Activated T-helper 2 cell treated with anti-CD3 and anti-CD28 coated beads, Interferon-gamma antibody, Interleukin-2, Interleukin-4, amounts not matched to agents 10 μg/mL and 5 μg/mL and 100 μg/mL, durations not matched to agents 14 hours and 24 hours and 36 hours (primary cell): ENCODE measurements around the gene AMDHD2. TPM values are rescaled to one million over a fixed set of nuclear protein-coding genes. Genes with fewer than 3 reads are reported as not detected.

Experiments used
- DNase-seq: peaks from one replicate; pipeline ENCODE4 v3.0.0; 2021; ENCODE audit warnings: low spot score
- H3K27ac Mint-ChIP-seq: one replicate; pipeline ENCODE4 v1.8.0; 2021; ENCODE audit warnings: mixed read lengths
- H3K27me3 Mint-ChIP-seq: one replicate; pipeline ENCODE4 v1.8.0; 2021; ENCODE audit warnings: low read depth, mixed read lengths
- H3K36me3 Mint-ChIP-seq: one replicate; pipeline ENCODE4 v1.8.0; 2021; ENCODE audit warnings: low read depth, mixed read lengths
- H3K4me1 Mint-ChIP-seq: one replicate; pipeline ENCODE4 v1.8.0; 2021; ENCODE audit warnings: low read depth, mixed read lengths
- H3K4me3 Mint-ChIP-seq: one replicate; pipeline ENCODE4 v1.8.0; 2021; ENCODE audit warnings: low read depth, mild to moderate bottlenecking, moderate library complexity, mixed read lengths
- H3K9me3 Mint-ChIP-seq: one replicate; pipeline ENCODE4 v1.8.0; 2021; ENCODE audit warnings: mixed read lengths
- intact Hi-C: fragments of 100-400 bp; cut with micrococcal nuclease; formaldehyde crosslinking; loops from one replicate; pipeline ENCODE4 v1.15.1; 2023
- total RNA-seq: library from RNA; stranded (reverse); gene quantifications from 2 replicates; pipeline ENCODE4 v1.2.3, GENCODE V29; 2022

AMDHD2 gene
- total RNA-seq, 1 donor from 2014 or later, result 30.1 TPM

DNA sequence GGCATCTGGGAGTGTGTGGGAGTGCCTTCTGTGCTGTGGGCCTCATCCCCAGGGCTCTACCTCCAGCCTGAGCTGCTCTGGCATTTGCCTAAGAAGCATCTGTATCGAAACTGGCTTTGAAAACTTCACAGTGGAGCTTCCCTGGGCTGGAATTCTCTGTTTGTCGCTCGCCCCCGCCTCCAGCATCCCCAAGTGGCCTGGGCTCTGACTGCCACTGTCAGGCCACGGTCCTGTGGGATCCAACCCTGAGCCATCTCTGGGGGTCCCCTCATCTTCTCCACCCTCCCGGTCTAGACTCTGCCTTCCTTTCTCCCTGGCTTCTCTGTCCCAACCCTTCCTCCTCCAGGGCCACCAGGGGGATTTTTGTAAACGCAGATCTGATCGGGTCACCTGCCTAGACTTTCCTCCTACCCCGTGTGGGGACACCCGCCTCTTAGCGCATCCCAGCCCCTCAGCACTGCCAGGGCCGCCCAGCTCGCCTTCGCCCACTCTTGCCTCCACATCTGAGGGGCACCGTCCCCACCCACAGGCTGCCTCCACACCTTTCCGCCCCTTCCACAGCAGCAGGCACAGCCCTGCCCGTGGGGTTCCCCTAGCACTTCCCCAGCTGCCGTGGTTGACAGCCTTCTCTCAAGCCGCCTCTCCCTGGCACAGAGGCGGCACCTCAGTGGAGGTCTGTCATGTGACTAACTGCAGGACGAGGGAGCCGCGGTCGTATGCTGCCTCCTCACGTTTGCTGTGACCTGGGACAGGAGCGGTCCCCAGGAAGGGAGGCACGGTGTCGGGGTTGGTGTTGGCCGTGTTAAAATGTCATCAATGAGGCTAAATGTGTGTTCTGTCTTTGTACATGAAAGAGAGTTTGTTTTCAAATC lies 33.3 kb upstream of the AMDHD2 start:
- Mint-ChIP-seq H3K27me3 (no peaks in the 10 kb centered on the region), H3K4me3 (peak overlapping the region; percentile 31), H3K27ac (peak overlapping the region; percentile 36), H3K9me3 (no peaks in the 10 kb centered on the region), H3K4me1 (peaks cover 13% of the 10 kb centered on the region), H3K36me3 (no peaks in the 10 kb centered on the region)
- intact Hi-C loops, result no loop called here
- DNase-seq, result peak; percentile 51

GRCh38 chr16:2487517-2487842 lies 32.7 kb upstream of the AMDHD2 start:
- intact Hi-C loops, result no loop called here
- Mint-ChIP-seq H3K4me3 (peak overlapping the region; percentile 31), H3K27me3 (no peaks in the 10 kb centered on the region), H3K36me3 (no peaks in the 10 kb centered on the region), H3K4me1 (peaks cover 13% of the 10 kb centered on the region), H3K27ac (peak overlapping the region; percentile 36), H3K9me3 (no peaks in the 10 kb centered on the region)
- DNase-seq, result no peak

DNA sequence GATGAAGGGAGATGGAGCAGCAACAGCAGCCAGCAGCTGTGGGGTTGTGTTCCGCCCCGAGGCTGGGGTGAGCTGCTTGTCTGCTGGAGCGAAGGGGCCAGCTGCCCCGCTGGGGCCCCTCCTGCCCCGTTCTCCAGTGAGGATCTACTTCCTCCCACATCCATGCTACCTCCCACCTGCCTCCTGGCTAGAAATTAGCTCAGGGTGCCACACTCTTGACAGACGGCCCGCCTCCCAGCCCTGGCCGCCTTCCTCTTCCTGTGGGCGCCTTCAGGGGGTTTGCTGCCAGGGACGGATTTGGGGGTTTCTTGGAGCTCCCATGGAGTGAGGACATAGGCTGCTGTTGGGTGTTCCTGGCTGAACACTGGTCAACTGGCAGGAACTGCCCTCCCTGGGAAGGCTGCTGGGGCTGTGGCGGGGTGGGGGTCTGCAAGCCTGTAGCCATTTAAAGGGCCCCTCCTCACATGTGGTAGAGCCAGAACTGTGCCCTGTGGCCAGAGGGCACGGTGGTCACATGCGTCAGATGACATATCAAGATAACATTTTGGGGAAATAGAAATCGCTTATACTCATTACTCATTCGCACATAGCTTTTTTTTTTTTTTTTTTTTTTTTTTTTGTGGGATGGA lies 32.2 kb upstream of the AMDHD2 start:
- H3K27ac Mint-ChIP-seq, result no peak overlapping the region
- no peaks in the 10 kb centered on the region for H3K36me3 Mint-ChIP-seq
- no peak overlapping the region for H3K4me3 Mint-ChIP-seq
- H3K4me1 Mint-ChIP-seq, result peaks cover 13% of the 10 kb centered on the region
- no peaks in the 10 kb centered on the region for H3K9me3 Mint-ChIP-seq
- DNase-seq, result no peak
- H3K27me3 Mint-ChIP-seq, result no peaks in the 10 kb centered on the region
- intact Hi-C loops, result no loop called here

- H3K27ac Mint-ChIP-seq, result no peak overlapping the region
- no peaks in the 10 kb centered on the region for H3K27me3 Mint-ChIP-seq
- peaks cover 13% of the 10 kb centered on the region for H3K4me1 Mint-ChIP-seq
- intact Hi-C loops, result no loop called here
- H3K36me3 Mint-ChIP-seq, result no peaks in the 10 kb centered on the region
- no peaks in the 10 kb centered on the region for H3K9me3 Mint-ChIP-seq
- no peak for DNase-seq
- H3K4me3 Mint-ChIP-seq, result no peak overlapping the region
These were observed 30.6 kb upstream of the AMDHD2 start for GRCh38 chr16:2489581-2489980.

DNA sequence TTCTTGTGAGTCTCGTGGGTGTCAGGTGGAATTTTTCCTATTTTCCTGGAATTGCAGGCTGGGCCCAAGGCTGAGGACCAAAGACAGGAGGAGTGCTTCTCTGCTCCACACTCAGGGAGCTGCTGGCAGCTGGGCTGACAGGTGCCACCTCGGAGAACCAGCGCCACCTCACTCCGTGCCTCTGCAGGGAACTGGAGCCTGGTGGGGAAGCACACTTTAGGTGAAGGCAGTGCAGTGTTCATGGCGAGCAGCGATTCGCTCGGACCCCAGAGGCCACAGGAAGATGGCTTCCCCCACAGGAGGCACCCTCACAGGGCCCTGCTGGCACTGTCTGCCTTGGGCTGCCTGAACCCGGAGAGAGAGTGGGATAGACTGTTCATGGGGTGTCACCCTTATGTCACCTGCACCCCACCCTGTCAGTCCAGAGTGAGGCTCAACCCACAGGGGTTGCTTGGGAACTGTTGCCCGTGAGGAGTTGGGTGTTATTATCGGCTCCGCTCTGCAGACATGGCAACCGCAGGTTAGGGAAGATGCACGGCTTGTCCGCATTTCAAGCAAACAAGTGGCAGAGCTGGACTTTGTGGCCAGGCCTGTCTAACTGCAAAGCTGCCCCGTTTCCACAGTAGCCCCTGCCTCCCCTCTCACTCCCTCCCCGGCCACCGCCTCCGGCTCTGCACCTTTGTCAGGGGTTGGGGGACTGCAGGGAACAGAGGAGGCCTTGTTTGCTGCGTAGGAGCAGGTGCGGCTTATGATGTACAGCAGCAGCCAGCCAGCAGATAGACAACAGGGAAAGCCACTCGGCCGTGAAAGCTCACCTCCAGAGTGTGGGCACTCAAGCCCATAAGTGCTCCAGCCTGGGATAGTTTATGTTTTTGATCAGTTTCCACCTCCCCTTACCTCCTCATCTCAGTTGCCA lies 29.7 kb upstream of the AMDHD2 start:
- no peak overlapping the region for H3K4me3 Mint-ChIP-seq
- DNase-seq, result no peak
- H3K27me3 Mint-ChIP-seq, result no peaks in the 10 kb centered on the region
- H3K4me1 Mint-ChIP-seq, result peaks cover 13% of the 10 kb centered on the region
- H3K36me3 Mint-ChIP-seq, result no peaks in the 10 kb centered on the region
- no peaks in the 10 kb centered on the region for H3K9me3 Mint-ChIP-seq
- no peak overlapping the region for H3K27ac Mint-ChIP-seq
- intact Hi-C loops, result no loop called here

DNA sequence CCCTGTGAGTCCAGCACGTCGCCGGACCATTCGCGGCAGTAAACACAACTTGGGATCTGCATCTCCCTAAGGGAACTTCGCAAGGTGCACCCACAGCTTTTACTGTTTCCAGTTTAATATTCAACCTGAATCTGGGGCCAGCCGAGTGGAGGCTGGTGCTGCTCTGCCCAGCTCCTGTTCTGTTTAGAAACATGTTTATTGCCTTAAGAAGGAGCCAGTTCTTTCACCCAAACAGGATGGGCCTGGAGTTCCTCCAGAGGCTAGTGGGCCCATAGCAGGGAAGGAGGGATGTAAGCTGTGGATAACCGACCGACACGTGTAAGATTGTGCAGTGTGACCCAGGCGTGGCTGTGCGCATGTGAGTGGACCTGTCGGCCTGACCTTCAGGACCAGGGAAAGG lies 27.9 kb upstream of the AMDHD2 start:
- H3K27ac Mint-ChIP-seq, result no peak overlapping the region
- no peaks in the 10 kb centered on the region for H3K9me3 Mint-ChIP-seq
- DNase-seq, result no peak
- intact Hi-C loops, result no loop called here
- peaks cover 6% of the 10 kb centered on the region for H3K4me1 Mint-ChIP-seq
- H3K27me3 Mint-ChIP-seq, result no peaks in the 10 kb centered on the region
- H3K4me3 Mint-ChIP-seq, result no peak overlapping the region
- H3K36me3 Mint-ChIP-seq, result no peaks in the 10 kb centered on the region

GRCh38 chr16:2493605-2494004 lies 26.6 kb upstream of the AMDHD2 start:
- Mint-ChIP-seq H3K27me3 (no peaks in the 10 kb centered on the region), H3K4me1 (no peaks in the 10 kb centered on the region), H3K4me3 (no peak overlapping the region)

DNA sequence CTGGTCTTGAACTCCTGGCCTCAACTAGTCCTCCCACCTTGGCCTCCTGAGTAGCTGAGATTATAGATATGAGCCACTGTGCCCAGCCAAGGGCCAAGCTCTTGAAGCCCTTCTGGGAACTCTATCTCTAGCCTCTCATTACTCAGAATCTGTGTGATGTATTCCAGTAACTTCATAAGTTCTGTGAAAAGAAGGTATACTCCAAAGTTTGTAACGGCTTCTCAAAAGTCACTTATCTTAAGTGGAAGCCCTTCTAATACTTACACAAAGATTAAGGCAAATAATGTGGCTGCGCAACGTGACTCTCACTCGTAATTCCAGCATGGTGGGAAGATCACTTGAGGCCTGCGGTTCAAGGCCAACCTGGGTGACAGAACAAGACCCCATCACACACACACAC lies 25.6 kb upstream of the AMDHD2 start:
- Mint-ChIP-seq H3K4me3 (no peak overlapping the region), H3K27me3 (no peaks in the 10 kb centered on the region), H3K9me3 (no peaks in the 10 kb centered on the region), H3K27ac (no peak overlapping the region), H3K4me1 (no peaks in the 10 kb centered on the region), H3K36me3 (peaks cover 3% of the 10 kb centered on the region)
- intact Hi-C loops, result no loop called here
- DNase-seq, result no peak

More at GRCh38 chr16:2493605-2494004, 26.6 kb upstream of the AMDHD2 start:
- no peak for DNase-seq
- Mint-ChIP-seq H3K9me3 (no peaks in the 10 kb centered on the region), H3K36me3 (peaks cover 3% of the 10 kb centered on the region), H3K27ac (no peak overlapping the region)
- intact Hi-C loops, result no loop called here

GRCh38 chr16:2495041-2495440 lies 25.1 kb upstream of the AMDHD2 start:
- no peaks in the 10 kb centered on the region for H3K27me3 Mint-ChIP-seq
- H3K9me3 Mint-ChIP-seq, result no peaks in the 10 kb centered on the region
- intact Hi-C loops, result no loop called here
- H3K27ac Mint-ChIP-seq, result no peak overlapping the region
- H3K36me3 Mint-ChIP-seq, result peaks cover 3% of the 10 kb centered on the region
- H3K4me1 Mint-ChIP-seq, result no peaks in the 10 kb centered on the region
- DNase-seq, result no peak
- no peak overlapping the region for H3K4me3 Mint-ChIP-seq

DNA sequence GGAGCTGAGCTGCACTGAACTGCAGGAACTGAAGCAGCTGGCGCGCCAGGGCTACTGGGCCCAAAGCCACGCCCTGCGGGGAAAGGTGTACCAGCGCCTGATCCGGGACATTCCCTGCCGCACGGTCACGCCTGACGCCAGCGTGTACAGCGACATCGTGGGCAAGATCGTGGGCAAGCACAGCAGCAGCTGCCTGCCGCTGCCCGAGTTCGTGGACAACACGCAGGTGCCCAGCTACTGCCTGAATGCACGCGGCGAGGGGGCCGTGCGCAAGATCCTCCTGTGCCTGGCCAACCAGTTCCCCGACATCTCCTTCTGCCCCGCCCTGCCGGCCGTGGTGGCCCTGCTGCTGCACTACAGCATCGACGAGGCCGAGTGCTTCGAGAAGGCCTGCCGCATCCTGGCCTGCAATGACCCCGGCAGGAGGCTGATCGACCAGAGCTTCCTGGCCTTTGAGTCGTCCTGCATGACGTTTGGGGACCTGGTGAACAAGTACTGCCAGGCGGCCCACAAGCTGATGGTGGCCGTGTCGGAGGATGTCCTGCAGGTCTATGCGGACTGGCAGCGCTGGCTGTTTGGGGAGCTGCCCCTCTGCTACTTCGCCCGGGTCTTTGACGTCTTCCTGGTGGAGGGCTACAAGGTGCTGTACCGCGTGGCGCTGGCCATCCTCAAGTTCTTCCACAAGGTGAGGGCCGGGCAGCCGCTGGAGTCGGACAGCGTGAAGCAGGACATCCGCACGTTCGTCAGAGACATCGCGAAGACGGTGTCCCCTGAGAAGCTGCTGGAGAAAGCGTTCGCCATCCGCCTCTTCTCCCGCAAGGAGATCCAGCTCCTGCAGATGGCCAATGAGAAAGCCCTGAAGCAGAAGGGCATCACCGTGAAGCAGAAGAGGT lies 23.7 kb upstream of the AMDHD2 start:
- no peak overlapping the region for H3K27ac Mint-ChIP-seq
- peaks cover 3% of the 10 kb centered on the region for H3K36me3 Mint-ChIP-seq
- intact Hi-C loops, result no loop called here
- no peak overlapping the region for H3K4me3 Mint-ChIP-seq
- no peaks in the 10 kb centered on the region for H3K9me3 Mint-ChIP-seq
- no peaks in the 10 kb centered on the region for H3K27me3 Mint-ChIP-seq
- DNase-seq, result no peak
- no peaks in the 10 kb centered on the region for H3K4me1 Mint-ChIP-seq

GRCh38 chr16:2497116-2497630 lies 23.0 kb upstream of the AMDHD2 start:
- H3K4me3 Mint-ChIP-seq, result no peak overlapping the region
- DNase-seq, result no peak
- peaks cover 3% of the 10 kb centered on the region for H3K36me3 Mint-ChIP-seq
- intact Hi-C loops, result no loop called here
- no peak overlapping the region for H3K27ac Mint-ChIP-seq
- no peaks in the 10 kb centered on the region for H3K9me3 Mint-ChIP-seq
- no peaks in the 10 kb centered on the region for H3K27me3 Mint-ChIP-seq
- no peaks in the 10 kb centered on the region for H3K4me1 Mint-ChIP-seq
